SK-N-SH (cell line): ENCODE measurements around the gene MIDN. TPM values are rescaled to one million over a fixed set of nuclear protein-coding genes. Genes with fewer than 3 reads are reported as not detected.

Experiments used
- CTCF ChIA-PET: fragments of 300-600, 350-600 bp; formaldehyde crosslinking; extraction: SDS; loops from one replicate; lab custom pipeline; 2021; lab: Yijun Ruan, JAX
- POLR2A ChIA-PET: fragments of 350-600 bp; sonication (Branson Sonifier 250); formaldehyde crosslinking; extraction: SDS; loops from one replicate; lab custom pipeline; 2020; ENCODE audit warnings: antibody characterized with exemption, inconsistent platforms; lab: Yijun Ruan, JAX
- DNase-seq: peaks from one replicate; pipeline ENCODE4 v3.0.0; 2012
- H2AFZ ChIP-seq: fragments of 200-600 bp; sonication (generic); 2 replicates; pipeline ENCODE4 v1.8.1; 2016; ENCODE audit warnings: antibody characterized with exemption, mild to moderate bottlenecking, low read depth
- H3F3A ChIP-seq: fragments of 200-600 bp; sonication (generic); replicated peaks from 2 replicates; pipeline ENCODE3; 2016; ENCODE audit warnings: antibody characterized with exemption, mild to moderate bottlenecking; ENCODE audit not compliant: insufficient read depth
- H3K27ac ChIP-seq, 2 experiments: fragments of 200-500 bp in 1 of 2; fragments of 200-600 bp in 1 of 2; sonication (Bioruptor generic) in 1 of 2; sonication (generic), shearing (Covaris generic) in 1 of 2; 2 replicates each; pipeline versions ENCODE4 v1.5.1 to v1.6.1; 2014 to 2016; ENCODE audit warnings: low read depth in 2 of 2, inconsistent platforms in 1 of 2, low read length in 1 of 2, mild to moderate bottlenecking in 1 of 2, mixed read lengths in 1 of 2
- H3K27me3 ChIP-seq: fragments of 200-600 bp; sonication (generic), shearing (Covaris generic); 2 replicates; pipeline ENCODE4 v1.6.1; 2016; ENCODE audit warnings: mixed run types; ENCODE audit not compliant: insufficient read depth
- H3K36me3 ChIP-seq, 2 experiments: fragments of 200-500 bp in 1 of 2; fragments of 200-600 bp in 1 of 2; sonication (Bioruptor generic) in 1 of 2; sonication (generic) in 1 of 2; replicated peaks in 1 of 2; 2 replicates each; pipeline versions ENCODE3 to v1.5.1; 2014 to 2016; ENCODE audit warnings: low read length in 1 of 2, mild to moderate bottlenecking in 1 of 2; ENCODE audit not compliant: insufficient read depth in 2 of 2, control insufficient read depth in 1 of 2
- H3K4me1 ChIP-seq, 2 experiments: fragments of 200-500 bp in 1 of 2; fragments of 200-600 bp in 1 of 2; sonication (Bioruptor generic) in 1 of 2; sonication (generic), shearing (Covaris generic) in 1 of 2; 2 replicates each; pipeline versions ENCODE4 v1.5.1 to v1.6.1; 2014 to 2016; ENCODE audit warnings: low read depth in 1 of 2, low read length in 1 of 2, mixed run types in 1 of 2; ENCODE audit not compliant: insufficient read depth in 2 of 2, control insufficient read depth in 1 of 2
- H3K4me2 ChIP-seq: fragments of 200-600 bp; sonication (generic), shearing (Covaris generic); 2 replicates; pipeline ENCODE4 v1.6.1; 2017; ENCODE audit warnings: mixed run types
- H3K4me3 ChIP-seq, 2 experiments: fragments of 200-500 bp in 1 of 2; fragments of 200-600 bp in 1 of 2; sonication (Bioruptor generic) in 1 of 2; sonication (generic), shearing (Covaris generic) in 1 of 2; 2 replicates each; pipeline versions ENCODE4 v1.5.1 to v1.8.1; 2014 to 2016; ENCODE audit warnings: low read depth in 2 of 2, inconsistent platforms in 1 of 2, low read length in 1 of 2, mild to moderate bottlenecking in 1 of 2, mixed read lengths in 1 of 2, moderate library complexity in 1 of 2
- H3K79me2 ChIP-seq: fragments of 200-600 bp; sonication (generic); 2 replicates; pipeline ENCODE4 v1.8.1; 2017; ENCODE audit warnings: mild to moderate bottlenecking; ENCODE audit not compliant: insufficient read depth
- H3K9ac ChIP-seq: fragments of 200-600 bp; sonication (generic); 2 replicates; pipeline ENCODE4 v1.6.1; 2017; ENCODE audit warnings: mixed run types
- H3K9me2 ChIP-seq: fragments of 200-600 bp; sonication (generic); 2 replicates; pipeline ENCODE4 v1.6.1; 2017; ENCODE audit warnings: mixed run types
- H3K9me3 ChIP-seq: fragments of 200-600 bp; sonication (generic); 2 replicates; pipeline ENCODE4 v1.6.1; 2017; ENCODE audit warnings: mixed run types, mild to moderate bottlenecking, moderate library complexity
- H4K20me1 ChIP-seq: fragments of 200-600 bp; sonication (generic); 2 replicates; pipeline ENCODE4 v1.6.1; 2017; ENCODE audit warnings: mild to moderate bottlenecking, mixed run types; ENCODE audit not compliant: insufficient read depth
- EZH2phosphoT487 ChIP-seq: fragments of 200-600 bp; sonication (generic); IDR thresholded peaks from 2 replicates; pipeline ENCODE4 v1.6.1; 2017; ENCODE audit warnings: low read depth, mixed run types, mild to moderate bottlenecking, antibody characterized with exemption, moderate library complexity, borderline replicate concordance
- FOSL2 ChIP-seq: IDR thresholded peaks from 2 replicates; pipeline ENCODE4 v1.4.0; 2012; ENCODE audit warnings: low read depth, mild to moderate bottlenecking, moderate library complexity, borderline replicate concordance
- FOXJ3 ChIP-seq: sonication (generic); formaldehyde crosslinking; IDR thresholded peaks from 2 replicates; pipeline ENCODE4 v1.5.1; 2020; ENCODE audit warnings: mild to moderate bottlenecking, missing genetic modification reagents
- FOXM1 ChIP-seq: IDR thresholded peaks from 2 replicates; pipeline ENCODE4 v1.4.0; 2012; ENCODE audit warnings: low read depth, mild to moderate bottlenecking
- GATA2 ChIP-seq: sonication (generic); formaldehyde crosslinking; IDR thresholded peaks from 2 replicates; pipeline ENCODE4 v1.5.0; 2020; ENCODE audit warnings: mild to moderate bottlenecking, missing genetic modification reagents
- JUND ChIP-seq: IDR thresholded peaks from 2 replicates; pipeline ENCODE4 v1.4.0; 2012
- MEF2A ChIP-seq: IDR thresholded peaks from 2 replicates; pipeline ENCODE4 v1.4.0; 2012; ENCODE audit warnings: low read depth, borderline replicate concordance
- MXI1 ChIP-seq: IDR thresholded peaks from 2 replicates; pipeline ENCODE4 v1.6.1; 2012; ENCODE audit warnings: mild to moderate bottlenecking, low read depth, low read length, improper control_type of control experiment
- RFX5 ChIP-seq: IDR thresholded peaks from 2 replicates; pipeline ENCODE4 v1.6.1; 2012; ENCODE audit warnings: mild to moderate bottlenecking, improper control_type of control experiment, low read length
- RXRA ChIP-seq: IDR thresholded peaks from 2 replicates; pipeline ENCODE4 v1.4.0; 2012; ENCODE audit warnings: low read depth, mild to moderate bottlenecking, borderline replicate concordance
- SMC3 ChIP-seq: IDR thresholded peaks from 2 replicates; pipeline ENCODE4 v1.6.1; 2012; ENCODE audit warnings: low read depth, low read length, improper control_type of control experiment
- TAF1 ChIP-seq: IDR thresholded peaks from 2 replicates; pipeline ENCODE4 v1.6.1; 2012; ENCODE audit warnings: low read depth, mild to moderate bottlenecking, low read length, moderate library complexity, borderline replicate concordance
- TCF12 ChIP-seq: IDR thresholded peaks from 2 replicates; pipeline ENCODE4 v1.4.0; 2012
- TEAD4 ChIP-seq: IDR thresholded peaks from 2 replicates; pipeline ENCODE4 v1.4.0; 2012; ENCODE audit warnings: mild to moderate bottlenecking, borderline replicate concordance; ENCODE audit not compliant: insufficient read depth
- YY1 ChIP-seq: IDR thresholded peaks from 2 replicates; pipeline ENCODE4 v1.4.0; 2012; ENCODE audit warnings: low read depth, mild to moderate bottlenecking
- WGBS: methylation state at CpG from one replicate; pipeline ENCODE4 v1.1.6; 2017; ENCODE audit warnings: low lambda C conversion rate; 5-methylcytosine and 5-hydroxymethylcytosine counted together
- polyA plus RNA-seq, 3 experiments: library from polyadenylated mRNA; depleted of rRNA; stranded (reverse); fragments of >200 nt; gene quantifications; 2 replicates each; pipeline ENCODE4 v1.2.3, GENCODE V29; 2012
- TF ChIP-seq, protein P1 (sequence below): IDR thresholded peaks from 2 replicates; pipeline ENCODE4; 2012
- TF ChIP-seq, protein P2 (sequence below): IDR thresholded peaks from 2 replicates; pipeline ENCODE4 v1.4.0; 2012; ENCODE audit warnings: low read depth, borderline replicate concordance
- TF ChIP-seq, protein P3 (sequence below): fragments of 150-350 bp; IDR thresholded peaks from 2 replicates; pipeline ENCODE4 v1.6.1; 2017; ENCODE audit warnings: antibody characterized with exemption, low read length, low read depth, borderline replicate concordance
- TF ChIP-seq, protein P4 (sequence below): fragments of 150-350 bp; IDR thresholded peaks from 2 replicates; pipeline ENCODE4 v1.6.1; 2016; ENCODE audit warnings: mild to moderate bottlenecking, low read depth, low read length

The MIDN gene
- polyA plus RNA-seq, 1 of the 3 experiments (the other 2 are of a cell fraction): 13.9 TPM

DNA sequence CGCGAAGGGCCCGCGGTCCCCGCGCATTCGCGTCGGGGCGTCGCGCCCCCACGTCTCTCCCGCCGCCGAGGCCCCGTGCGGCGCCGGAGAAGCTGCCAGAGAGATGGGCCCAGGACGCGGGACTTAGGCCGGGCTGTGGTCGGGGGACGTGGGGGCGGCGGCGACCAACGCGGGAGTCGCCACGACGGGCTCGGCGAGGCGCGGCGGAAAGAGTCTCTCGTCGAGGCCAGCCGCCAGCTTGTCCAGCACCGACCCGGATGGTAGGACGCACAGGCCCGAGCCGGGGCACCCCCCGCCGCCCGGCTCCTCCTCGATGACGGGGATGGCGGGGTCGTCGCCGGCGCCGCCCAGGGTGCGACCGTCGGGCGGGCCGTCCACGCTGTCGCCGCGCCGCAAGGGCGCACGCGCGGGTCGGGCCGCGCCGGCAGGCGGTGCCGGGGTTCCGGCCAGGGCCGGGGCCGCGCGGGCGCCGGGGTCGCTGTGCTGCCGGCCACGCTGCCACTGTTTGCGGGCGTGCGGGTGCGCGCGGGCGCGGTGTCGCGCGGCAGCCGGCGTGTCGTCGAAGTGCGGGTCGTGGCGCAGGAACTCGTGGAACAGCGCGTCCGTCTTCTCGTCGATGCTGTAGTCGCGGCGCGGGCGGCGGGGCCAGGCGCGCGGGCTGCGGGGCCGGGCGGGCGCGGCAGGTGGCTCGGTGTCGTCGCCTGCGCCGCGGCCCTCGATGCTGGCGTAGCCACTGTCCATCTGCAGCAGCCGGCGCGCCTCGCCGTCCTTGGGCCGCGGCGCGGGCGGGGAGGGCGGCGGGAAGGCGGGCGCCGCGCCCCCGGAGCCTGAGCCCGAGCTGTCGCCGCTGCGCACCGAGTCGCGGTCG lies 19.1 kb upstream of the MIDN start:
- no peaks in the 10 kb centered on the region for H3K79me2 ChIP-seq
- TF ChIP-seq TEAD4 (no peak), EZH2phosphoT487 (no peak), TCF12 (no peak), JUND (no peak), FOXM1 (no peak), SMC3 (no peak), GATA2 (no peak), RFX5 (no peak), MEF2A (no peak), FOSL2 (no peak), FOXJ3 (CRISPR knock-in tag) (no peak), YY1 (no peak), MXI1 (no peak), TAF1 (no peak), RXRA (no peak)
- TF ChIP-seq, protein P1, sequence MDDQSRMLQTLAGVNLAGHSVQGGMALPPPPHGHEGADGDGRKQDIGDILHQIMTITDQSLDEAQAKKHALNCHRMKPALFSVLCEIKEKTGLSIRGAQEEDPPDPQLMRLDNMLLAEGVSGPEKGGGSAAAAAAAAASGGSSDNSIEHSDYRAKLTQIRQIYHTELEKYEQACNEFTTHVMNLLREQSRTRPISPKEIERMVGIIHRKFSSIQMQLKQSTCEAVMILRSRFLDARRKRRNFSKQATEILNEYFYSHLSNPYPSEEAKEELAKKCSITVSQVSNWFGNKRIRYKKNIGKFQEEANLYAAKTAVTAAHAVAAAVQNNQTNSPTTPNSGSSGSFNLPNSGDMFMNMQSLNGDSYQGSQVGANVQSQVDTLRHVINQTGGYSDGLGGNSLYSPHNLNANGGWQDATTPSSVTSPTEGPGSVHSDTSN: no peak
- TF ChIP-seq, protein P2, sequence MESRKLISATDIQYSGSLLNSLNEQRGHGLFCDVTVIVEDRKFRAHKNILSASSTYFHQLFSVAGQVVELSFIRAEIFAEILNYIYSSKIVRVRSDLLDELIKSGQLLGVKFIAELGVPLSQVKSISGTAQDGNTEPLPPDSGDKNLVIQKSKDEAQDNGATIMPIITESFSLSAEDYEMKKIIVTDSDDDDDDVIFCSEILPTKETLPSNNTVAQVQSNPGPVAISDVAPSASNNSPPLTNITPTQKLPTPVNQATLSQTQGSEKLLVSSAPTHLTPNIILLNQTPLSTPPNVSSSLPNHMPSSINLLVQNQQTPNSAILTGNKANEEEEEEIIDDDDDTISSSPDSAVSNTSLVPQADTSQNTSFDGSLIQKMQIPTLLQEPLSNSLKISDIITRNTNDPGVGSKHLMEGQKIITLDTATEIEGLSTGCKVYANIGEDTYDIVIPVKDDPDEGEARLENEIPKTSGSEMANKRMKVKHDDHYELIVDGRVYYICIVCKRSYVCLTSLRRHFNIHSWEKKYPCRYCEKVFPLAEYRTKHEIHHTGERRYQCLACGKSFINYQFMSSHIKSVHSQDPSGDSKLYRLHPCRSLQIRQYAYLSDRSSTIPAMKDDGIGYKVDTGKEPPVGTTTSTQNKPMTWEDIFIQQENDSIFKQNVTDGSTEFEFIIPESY: no peak
- TF ChIP-seq, protein P3, sequence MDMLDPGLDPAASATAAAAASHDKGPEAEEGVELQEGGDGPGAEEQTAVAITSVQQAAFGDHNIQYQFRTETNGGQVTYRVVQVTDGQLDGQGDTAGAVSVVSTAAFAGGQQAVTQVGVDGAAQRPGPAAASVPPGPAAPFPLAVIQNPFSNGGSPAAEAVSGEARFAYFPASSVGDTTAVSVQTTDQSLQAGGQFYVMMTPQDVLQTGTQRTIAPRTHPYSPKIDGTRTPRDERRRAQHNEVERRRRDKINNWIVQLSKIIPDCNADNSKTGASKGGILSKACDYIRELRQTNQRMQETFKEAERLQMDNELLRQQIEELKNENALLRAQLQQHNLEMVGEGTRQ: no peak
- TF ChIP-seq, protein P4, sequence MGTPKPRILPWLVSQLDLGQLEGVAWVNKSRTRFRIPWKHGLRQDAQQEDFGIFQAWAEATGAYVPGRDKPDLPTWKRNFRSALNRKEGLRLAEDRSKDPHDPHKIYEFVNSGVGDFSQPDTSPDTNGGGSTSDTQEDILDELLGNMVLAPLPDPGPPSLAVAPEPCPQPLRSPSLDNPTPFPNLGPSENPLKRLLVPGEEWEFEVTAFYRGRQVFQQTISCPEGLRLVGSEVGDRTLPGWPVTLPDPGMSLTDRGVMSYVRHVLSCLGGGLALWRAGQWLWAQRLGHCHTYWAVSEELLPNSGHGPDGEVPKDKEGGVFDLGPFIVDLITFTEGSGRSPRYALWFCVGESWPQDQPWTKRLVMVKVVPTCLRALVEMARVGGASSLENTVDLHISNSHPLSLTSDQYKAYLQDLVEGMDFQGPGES: no peak
- TF ChIP-seq, all 33 proteins: peak for 0
- Histone ChIP-seq H3K4me3 (no peak overlapping the region), H3K36me3 (peaks cover 0 to 54% of the 10 kb centered on the region in 2 experiments), H4K20me1 (peaks cover 17% of the 10 kb centered on the region), H3K9me3 (no peaks in the 10 kb centered on the region), H3K4me2 (no peak overlapping the region), H2AFZ (no peak overlapping the region), H3K27ac (no peak overlapping the region), H3K9me2 (no peaks in the 10 kb centered on the region), H3K9ac (no peak overlapping the region), H3K27me3 (no peaks in the 10 kb centered on the region), H3F3A (peaks cover 14% of the 10 kb centered on the region), H3K4me1 (no peaks in the 10 kb centered on the region)
- POLR2A ChIA-PET: interaction anchor here (1.1 kb wide), 1 partner anchor 41 kb away, joined by 3 read pairs; no protein-coding TSS in a partner anchor
- 98% methylated on average over 111 of the region's 158 CpGs for WGBS
- no peak for DNase-seq
- CTCF ChIA-PET: interaction anchor here (1.0 to 2.3 kb wide), 4 partner anchors 11 to 50 kb away, joined by 3 to 5 read pairs (median 4); no protein-coding TSS in a partner anchor
